22Rv1 (cell line): ENCODE data around the gene PANX1.

ENCODE experiments used
- ZFX ChIP-seq: fragments of 450-650 bp; IDR thresholded peaks from 2 replicates; pipeline ENCODE4 v1.6.1; 2017; ENCODE audit warnings: antibody characterized with exemption, borderline replicate concordance
- TF ChIP-seq, protein P1 (sequence below): fragments of 450-650 bp; IDR thresholded peaks from 2 replicates; pipeline ENCODE4 v1.5.1; 2017; ENCODE audit warnings: mild to moderate bottlenecking

DNA sequence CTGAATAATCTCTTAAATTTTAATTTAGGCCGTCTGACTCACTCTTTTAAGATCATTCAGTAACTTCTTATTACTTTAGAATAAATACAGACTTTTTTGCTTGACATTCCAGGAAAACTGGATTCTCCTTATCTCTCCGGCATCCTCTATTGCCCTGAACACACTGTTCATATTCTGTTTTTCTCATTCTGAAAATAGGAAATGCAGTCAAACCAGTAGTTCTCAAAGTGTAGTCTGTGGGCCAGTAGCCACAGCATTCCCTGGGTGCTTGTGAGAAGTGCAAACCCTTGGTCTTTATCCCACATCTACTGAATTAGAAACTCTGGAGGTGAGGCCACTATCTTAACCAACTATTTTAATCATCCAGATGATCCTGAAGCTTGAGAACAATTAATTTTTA lies 84.3 kb downstream of the PANX1 start:
- TF ChIP-seq, protein P1, sequence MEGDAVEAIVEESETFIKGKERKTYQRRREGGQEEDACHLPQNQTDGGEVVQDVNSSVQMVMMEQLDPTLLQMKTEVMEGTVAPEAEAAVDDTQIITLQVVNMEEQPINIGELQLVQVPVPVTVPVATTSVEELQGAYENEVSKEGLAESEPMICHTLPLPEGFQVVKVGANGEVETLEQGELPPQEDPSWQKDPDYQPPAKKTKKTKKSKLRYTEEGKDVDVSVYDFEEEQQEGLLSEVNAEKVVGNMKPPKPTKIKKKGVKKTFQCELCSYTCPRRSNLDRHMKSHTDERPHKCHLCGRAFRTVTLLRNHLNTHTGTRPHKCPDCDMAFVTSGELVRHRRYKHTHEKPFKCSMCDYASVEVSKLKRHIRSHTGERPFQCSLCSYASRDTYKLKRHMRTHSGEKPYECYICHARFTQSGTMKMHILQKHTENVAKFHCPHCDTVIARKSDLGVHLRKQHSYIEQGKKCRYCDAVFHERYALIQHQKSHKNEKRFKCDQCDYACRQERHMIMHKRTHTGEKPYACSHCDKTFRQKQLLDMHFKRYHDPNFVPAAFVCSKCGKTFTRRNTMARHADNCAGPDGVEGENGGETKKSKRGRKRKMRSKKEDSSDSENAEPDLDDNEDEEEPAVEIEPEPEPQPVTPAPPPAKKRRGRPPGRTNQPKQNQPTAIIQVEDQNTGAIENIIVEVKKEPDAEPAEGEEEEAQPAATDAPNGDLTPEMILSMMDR: no peak
- TF ChIP-seq ZFX: no peak
